ENCODE data around the gene HNRNPA1L2.

The HNRNPA1L2 gene

GRCh38 chr13:52644108-52644507, 1.9 kb downstream of the HNRNPA1L2 start:
- no peak overlapping the region for H3K27ac ChIP-seq
- TF ChIP-seq ZFX (IDR thresholded peaks at IDR 0.05) (no peak), CTCF (conservative IDR thresholded peaks at IDR 0.05) (no peak)

GRCh38 chr13:52646967-52647366, 4.7 kb downstream of the HNRNPA1L2 start:
- TF ChIP-seq CTCF (conservative IDR thresholded peaks at IDR 0.05) (no peak), ZFX (IDR thresholded peaks at IDR 0.05) (no peak)
- no peak overlapping the region for H3K27ac ChIP-seq

GRCh38 chr13:52650731-52651130, 8.5 kb downstream of the HNRNPA1L2 start:
- TF ChIP-seq CTCF (conservative IDR thresholded peaks at IDR 0.05) (no peak), ZFX (IDR thresholded peaks at IDR 0.05) (no peak)
- no peak overlapping the region for H3K27ac ChIP-seq

- TF ChIP-seq CTCF (conservative IDR thresholded peaks at IDR 0.05) (no peak), ZFX (IDR thresholded peaks at IDR 0.05) (no peak)
- peak overlapping the region; percentile 91 for H3K27ac ChIP-seq
These were observed 9.6 kb downstream of the HNRNPA1L2 start for GRCh38 chr13:52651897-52652195.

- TF ChIP-seq ZFX (IDR thresholded peaks at IDR 0.05): peak; percentile 33; the same call in 1 of the 2 replicates
- peak; percentile 65 for TF ChIP-seq CTCF (conservative IDR thresholded peaks at IDR 0.05)
- peak within 1 kb of the TSS; percentile 91 for H3K27ac ChIP-seq
These were observed 10.2 kb downstream of the HNRNPA1L2 start, which contains the start of gene SUGT1 for GRCh38 chr13:52652196-52652979. Gene SUGT1, plus strand, starts transcription at chr13:52652836. Its CDS starts 85 bp downstream, at chr13:52652921.

- H3K27ac ChIP-seq: peak overlapping the region; percentile 91
- TF ChIP-seq CTCF (conservative IDR thresholded peaks at IDR 0.05): peak; percentile 37
- no peak for TF ChIP-seq ZFX (IDR thresholded peaks at IDR 0.05)
These were observed 10.7 kb downstream of the HNRNPA1L2 start for GRCh38 chr13:52652980-52653303.

- no peak overlapping the region for H3K27ac ChIP-seq
- TF ChIP-seq CTCF (conservative IDR thresholded peaks at IDR 0.05) (no peak), ZFX (IDR thresholded peaks at IDR 0.05) (no peak)
These were observed 17.1 kb downstream of the HNRNPA1L2 start for GRCh38 chr13:52659340-52659739.

All from C4-2B (cell line).